ENCODE data around the gene ATP8B2.
"Not testable (repeated sequence)": the region's sequence is repeated elsewhere in the genome, so short reads cannot be mapped to it uniquely, and the experiment has no call there.

ATP8B2 gene

DNA sequence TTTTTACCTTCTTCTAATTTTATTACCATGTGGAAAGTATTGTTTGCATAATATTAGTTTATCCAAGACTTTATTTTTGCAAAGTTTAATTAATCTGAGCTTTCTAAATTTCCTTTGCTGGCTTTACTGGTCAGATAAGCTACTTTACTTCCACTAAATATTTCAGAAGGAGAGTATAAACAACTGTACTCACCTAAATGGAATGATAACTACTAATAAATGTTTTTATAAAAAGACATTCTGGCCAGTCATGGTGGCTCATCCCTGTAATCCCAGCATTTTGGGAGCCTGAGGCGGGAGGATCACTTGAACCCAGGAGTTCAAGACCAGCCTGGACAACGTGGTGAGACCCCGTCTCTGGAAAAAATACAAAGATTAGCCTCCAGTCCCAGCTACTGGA lies 36.0 kb downstream of the ATP8B2 start:
- peaks cover 5% of the 10 kb centered on the region; the same call in 1 of the 2 replicates for H3K9me3 ChIP-seq (ENCODE audit: control insufficient read depth, insufficient read depth, low read length)
- no peak overlapping the region for H3K4me3 ChIP-seq (ENCODE audit: low read depth, low read length)
- H3K27me3 ChIP-seq (ENCODE audit: control insufficient read depth, insufficient read depth, low read length): no peaks in the 10 kb centered on the region

DNA sequence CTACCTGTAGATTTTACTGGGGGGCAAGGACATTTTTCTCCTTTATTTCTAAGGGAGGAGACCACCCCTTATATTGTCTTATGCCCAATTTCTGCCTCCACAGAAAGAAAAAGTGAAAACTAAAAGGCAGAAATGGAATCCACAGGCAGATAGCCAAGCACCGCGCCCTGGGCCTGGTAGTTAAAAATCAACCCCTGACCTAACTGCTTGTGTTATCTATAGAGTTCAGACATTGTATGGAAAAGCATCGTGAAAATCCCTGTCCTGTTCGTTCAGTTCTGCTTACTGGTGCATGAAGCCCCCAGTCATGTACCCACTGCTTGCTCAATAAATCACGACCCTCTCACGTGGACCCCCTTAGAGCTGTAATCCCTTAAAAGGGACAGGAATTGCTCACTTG lies 46.1 kb downstream of the ATP8B2 start:
- Histone ChIP-seq H3K27ac (ENCODE audit: low read depth, low read length) (no peak overlapping the region), H3K9me3 (ENCODE audit: control insufficient read depth, insufficient read depth, low read length) (no peaks in the 10 kb centered on the region), H3K9ac (ENCODE audit: low read depth, low read length) (no peak overlapping the region), H3K4me3 (ENCODE audit: low read depth, low read length) (no peak overlapping the region), H3K4me1 (ENCODE audit: control insufficient read depth, insufficient read depth, low read length) (no peaks in the 10 kb centered on the region), H3K36me3 (ENCODE audit: control insufficient read depth, insufficient read depth, low read length) (no peaks in the 10 kb centered on the region), H3K27me3 (ENCODE audit: control insufficient read depth, insufficient read depth, low read length) (no peaks in the 10 kb centered on the region)

More for the DNA sequence above, 36.0 kb downstream of the ATP8B2 start:
- Histone ChIP-seq H3K9ac (ENCODE audit: low read depth, low read length) (no peak overlapping the region), H3K36me3 (ENCODE audit: control insufficient read depth, insufficient read depth, low read length) (no peaks in the 10 kb centered on the region), H3K27ac (ENCODE audit: low read depth, low read length) (no peak overlapping the region), H3K4me1 (ENCODE audit: control insufficient read depth, insufficient read depth, low read length) (peaks cover 10% of the 10 kb centered on the region)

DNA sequence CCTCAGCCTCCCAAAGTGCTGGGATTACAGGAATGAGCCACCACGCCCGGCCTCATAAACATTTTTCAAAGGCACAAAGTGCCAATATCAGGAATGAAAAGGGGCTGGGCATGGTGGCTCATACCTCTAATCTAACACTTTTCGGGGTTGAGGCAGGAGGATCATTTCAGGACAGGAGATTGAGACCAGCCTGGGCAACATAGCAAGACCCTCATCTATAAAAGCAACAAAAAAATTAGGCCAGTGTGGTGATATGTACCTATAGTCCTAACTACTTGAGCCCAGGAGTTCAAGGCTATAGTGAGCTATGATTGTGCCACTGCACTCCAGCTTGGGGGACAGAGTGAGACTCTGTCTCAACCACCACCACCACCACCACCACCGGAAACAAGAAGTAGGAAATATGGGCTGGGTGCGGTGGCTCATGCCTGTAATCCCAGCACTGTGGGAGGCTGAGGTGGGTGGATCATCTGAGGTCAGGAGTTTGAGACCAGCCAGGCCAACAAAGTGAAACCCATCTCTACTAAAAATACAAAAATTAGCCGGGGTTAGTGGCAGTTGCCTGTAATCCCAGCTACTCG lies 48.5 kb downstream of the ATP8B2 start:
- not testable (repeated sequence) for H3K36me3 ChIP-seq (ENCODE audit: control insufficient read depth, insufficient read depth, low read length); H3K27me3 ChIP-seq (ENCODE audit: control insufficient read depth, insufficient read depth, low read length)

DNA sequence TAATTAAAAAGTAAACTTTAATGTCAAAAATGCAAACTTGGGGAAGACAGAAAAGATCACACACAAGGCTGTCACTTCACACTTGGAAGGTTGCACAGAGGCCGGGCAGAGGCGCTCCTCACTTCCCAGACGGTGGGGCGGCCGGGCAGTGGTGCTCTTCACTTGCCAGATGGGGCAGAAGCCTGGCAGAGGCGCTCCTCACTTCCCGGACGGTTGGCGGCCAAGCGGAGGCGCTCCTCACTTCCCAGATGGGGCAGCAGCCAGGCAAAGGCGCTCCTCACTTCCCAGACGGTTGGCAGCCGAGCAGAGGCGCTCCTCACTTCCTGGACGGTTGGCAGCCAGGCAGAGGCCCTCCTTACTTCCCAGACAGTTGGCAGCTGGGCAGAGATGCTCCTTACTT lies 54.0 kb downstream of the ATP8B2 start:
- H3K27me3 ChIP-seq (ENCODE audit: control insufficient read depth, insufficient read depth, low read length): no peaks in the 10 kb centered on the region
- H3K4me1 ChIP-seq (ENCODE audit: control insufficient read depth, insufficient read depth, low read length): no peaks in the 10 kb centered on the region
- H3K36me3 ChIP-seq (ENCODE audit: control insufficient read depth, insufficient read depth, low read length): no peaks in the 10 kb centered on the region

More for the DNA sequence above, 48.5 kb downstream of the ATP8B2 start:
- not testable (repeated sequence) for H3K9me3 ChIP-seq (ENCODE audit: control insufficient read depth, insufficient read depth, low read length); H3K27ac ChIP-seq (ENCODE audit: low read depth, low read length); H3K4me1 ChIP-seq (ENCODE audit: control insufficient read depth, insufficient read depth, low read length); H3K4me3 ChIP-seq (ENCODE audit: low read depth, low read length); H3K9ac ChIP-seq (ENCODE audit: low read depth, low read length)

DNA sequence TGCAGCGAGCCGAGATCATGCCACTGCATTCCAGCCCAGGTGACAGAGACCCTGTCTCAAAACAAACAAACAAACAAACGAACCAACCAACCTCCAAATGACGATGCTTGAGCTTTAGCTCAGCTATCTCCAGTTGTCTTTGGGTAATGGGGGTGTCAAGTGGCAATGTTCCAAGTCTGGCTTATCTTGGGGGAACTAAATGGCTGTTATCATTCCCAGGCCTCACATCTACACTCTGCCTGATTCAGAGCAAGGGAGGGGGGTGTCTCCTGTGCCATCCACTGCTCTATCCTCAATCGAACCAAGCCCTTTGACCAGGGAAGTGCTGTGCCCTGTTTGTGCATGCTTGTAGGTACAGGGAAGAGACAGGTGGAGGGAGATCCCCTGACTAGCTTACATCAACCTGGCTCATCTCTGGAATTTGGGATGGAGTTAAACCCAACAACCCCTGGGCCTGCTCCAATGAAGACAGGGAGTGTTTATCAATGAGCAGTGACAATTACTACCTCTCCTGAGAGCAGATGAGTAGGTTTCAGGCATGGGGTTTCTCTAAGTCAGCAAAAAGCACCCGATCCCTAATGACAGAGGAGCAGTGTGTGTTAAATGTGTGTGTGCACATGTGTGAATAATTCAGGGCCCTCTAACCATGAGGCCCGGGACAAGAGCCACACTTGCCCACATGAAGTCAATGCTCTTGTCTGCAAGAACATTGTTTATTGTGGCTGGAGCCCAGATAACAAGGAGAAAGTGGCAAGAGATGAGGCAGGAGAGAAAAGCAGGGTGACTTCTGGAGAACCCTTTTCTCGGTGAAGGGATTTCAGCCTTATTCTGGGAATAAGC lies 59.5 kb downstream of the ATP8B2 start:
- Histone ChIP-seq H3K27ac (ENCODE audit: low read depth, low read length) (no peak overlapping the region), H3K4me3 (ENCODE audit: low read depth, low read length) (no peak overlapping the region), H3K9me3 (ENCODE audit: control insufficient read depth, insufficient read depth, low read length) (no peaks in the 10 kb centered on the region), H3K4me1 (ENCODE audit: control insufficient read depth, insufficient read depth, low read length) (no peaks in the 10 kb centered on the region), H3K27me3 (ENCODE audit: control insufficient read depth, insufficient read depth, low read length) (no peaks in the 10 kb centered on the region), H3K36me3 (ENCODE audit: control insufficient read depth, insufficient read depth, low read length) (no peaks in the 10 kb centered on the region), H3K9ac (ENCODE audit: low read depth, low read length) (no peak overlapping the region)

More for the DNA sequence above, 54.0 kb downstream of the ATP8B2 start:
- Histone ChIP-seq H3K27ac (ENCODE audit: low read depth, low read length) (no peak overlapping the region), H3K4me3 (ENCODE audit: low read depth, low read length) (no peak overlapping the region), H3K9ac (ENCODE audit: low read depth, low read length) (no peak overlapping the region), H3K9me3 (ENCODE audit: control insufficient read depth, insufficient read depth, low read length) (no peaks in the 10 kb centered on the region)

DNA sequence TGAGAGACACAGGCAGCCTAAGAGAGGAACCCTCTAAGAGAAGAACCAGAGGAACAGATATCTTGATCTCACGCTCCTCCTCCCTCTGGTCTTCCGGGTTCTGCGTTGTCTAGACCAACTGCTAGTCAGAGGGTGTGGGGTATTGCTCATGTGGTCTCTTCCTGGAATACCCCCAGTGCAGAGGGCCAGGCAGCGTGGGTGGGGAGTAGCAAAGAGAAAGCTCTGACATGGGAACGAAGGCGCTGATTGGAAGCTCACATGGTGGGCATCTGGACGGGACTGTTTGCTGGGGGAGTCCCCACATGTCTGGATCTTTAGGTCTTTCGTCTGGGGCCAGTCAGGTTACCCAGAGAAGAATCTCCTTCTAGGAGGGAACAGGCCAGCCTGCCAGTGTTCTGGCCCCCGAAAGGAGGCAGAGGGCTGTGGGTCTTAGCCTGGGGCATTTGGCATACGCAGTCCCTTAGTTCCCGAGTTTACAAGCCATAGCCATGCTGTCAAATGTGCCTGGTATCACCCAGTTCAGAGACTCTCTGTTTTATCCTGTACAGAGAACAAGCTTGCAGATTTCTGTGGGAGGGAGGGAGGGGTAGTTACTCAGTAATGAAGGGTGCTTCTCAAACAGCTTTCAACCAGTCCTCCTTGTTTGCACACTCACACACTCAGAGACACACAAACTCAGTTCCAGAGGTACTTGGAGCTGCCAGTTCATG lies 61.5 kb downstream of the ATP8B2 start:
- H3K9me3 ChIP-seq (ENCODE audit: control insufficient read depth, insufficient read depth, low read length): no peaks in the 10 kb centered on the region
- no peaks in the 10 kb centered on the region for H3K27me3 ChIP-seq (ENCODE audit: control insufficient read depth, insufficient read depth, low read length)
- H3K4me1 ChIP-seq (ENCODE audit: control insufficient read depth, insufficient read depth, low read length): no peaks in the 10 kb centered on the region
- H3K4me3 ChIP-seq (ENCODE audit: low read depth, low read length): no peak overlapping the region
- H3K36me3 ChIP-seq (ENCODE audit: control insufficient read depth, insufficient read depth, low read length): no peaks in the 10 kb centered on the region
- no peak overlapping the region for H3K9ac ChIP-seq (ENCODE audit: low read depth, low read length)
- H3K27ac ChIP-seq (ENCODE audit: low read depth, low read length): no peak overlapping the region

DNA sequence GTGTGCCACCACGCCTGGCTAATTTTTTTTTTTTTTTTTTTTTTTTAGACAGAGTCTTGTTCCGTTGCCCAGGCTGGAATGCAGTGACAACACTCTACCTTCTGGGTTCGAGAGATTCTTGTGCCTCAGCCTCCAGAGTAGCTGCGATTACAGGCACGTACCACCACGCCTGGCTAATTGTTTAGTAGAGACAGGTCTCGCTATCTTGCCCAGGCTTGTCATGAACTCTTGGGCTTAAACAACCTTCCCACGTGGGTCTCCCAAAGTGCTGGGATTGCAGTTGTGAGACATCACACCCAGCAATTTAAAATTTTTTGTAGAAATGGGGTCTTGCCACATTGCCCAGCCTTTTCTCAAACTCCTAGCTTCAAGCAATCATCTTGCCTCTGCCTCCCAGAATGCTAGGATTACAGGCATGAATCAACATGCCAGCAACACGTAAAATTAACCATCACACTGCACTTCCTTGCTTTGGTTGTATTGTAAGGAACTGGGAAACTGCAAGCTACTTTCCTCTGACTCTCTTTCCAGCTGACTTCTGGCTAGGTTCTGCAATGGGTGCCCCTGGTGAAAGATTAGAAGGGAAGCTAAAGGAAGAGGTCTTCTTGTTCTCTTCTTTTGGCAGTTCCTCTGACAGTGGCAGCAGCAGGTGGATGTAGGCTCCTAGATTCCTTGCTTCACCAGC lies 65.9 kb downstream of the ATP8B2 start:
- Histone ChIP-seq H3K4me3 (ENCODE audit: low read depth, low read length) (no peak overlapping the region), H3K36me3 (ENCODE audit: control insufficient read depth, insufficient read depth, low read length) (no peaks in the 10 kb centered on the region), H3K27ac (ENCODE audit: low read depth, low read length) (no peak overlapping the region), H3K9me3 (ENCODE audit: control insufficient read depth, insufficient read depth, low read length) (0 out of 2 replicates have a peak, but pooled peaks cover 3% of the 10 kb centered on the region), H3K27me3 (ENCODE audit: control insufficient read depth, insufficient read depth, low read length) (no peaks in the 10 kb centered on the region), H3K9ac (ENCODE audit: low read depth, low read length) (no peak overlapping the region), H3K4me1 (ENCODE audit: control insufficient read depth, insufficient read depth, low read length) (no peaks in the 10 kb centered on the region)

DNA sequence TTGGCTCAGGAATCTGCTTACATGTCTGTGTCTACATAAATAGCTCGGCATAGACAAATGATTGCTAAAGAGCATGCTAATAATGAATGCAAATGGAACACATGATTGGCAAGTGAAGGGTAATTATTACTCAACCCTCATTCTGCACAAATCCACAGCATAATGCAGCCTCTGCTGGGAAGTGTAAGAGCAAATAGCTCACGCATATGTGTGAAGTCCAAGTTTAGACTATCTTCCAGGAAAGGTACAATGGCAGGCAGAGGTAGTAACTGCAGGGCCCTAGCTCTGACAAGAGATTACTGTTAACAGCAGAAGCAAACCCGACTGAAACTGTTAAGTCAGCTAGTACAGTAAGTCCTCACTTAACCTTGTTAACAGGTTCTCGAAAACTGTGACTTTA lies 72.8 kb downstream of the ATP8B2 start:
- H3K27ac ChIP-seq (ENCODE audit: low read depth, low read length): no peak overlapping the region
- no peak overlapping the region for H3K4me3 ChIP-seq (ENCODE audit: low read depth, low read length)
- 0 out of 2 replicates have a peak, but pooled peaks cover 3% of the 10 kb centered on the region for H3K9me3 ChIP-seq (ENCODE audit: control insufficient read depth, insufficient read depth, low read length)
- H3K4me1 ChIP-seq (ENCODE audit: control insufficient read depth, insufficient read depth, low read length): no peaks in the 10 kb centered on the region
- no peaks in the 10 kb centered on the region for H3K27me3 ChIP-seq (ENCODE audit: control insufficient read depth, insufficient read depth, low read length)
- H3K36me3 ChIP-seq (ENCODE audit: control insufficient read depth, insufficient read depth, low read length): no peaks in the 10 kb centered on the region
- no peak overlapping the region for H3K9ac ChIP-seq (ENCODE audit: low read depth, low read length)

DNA sequence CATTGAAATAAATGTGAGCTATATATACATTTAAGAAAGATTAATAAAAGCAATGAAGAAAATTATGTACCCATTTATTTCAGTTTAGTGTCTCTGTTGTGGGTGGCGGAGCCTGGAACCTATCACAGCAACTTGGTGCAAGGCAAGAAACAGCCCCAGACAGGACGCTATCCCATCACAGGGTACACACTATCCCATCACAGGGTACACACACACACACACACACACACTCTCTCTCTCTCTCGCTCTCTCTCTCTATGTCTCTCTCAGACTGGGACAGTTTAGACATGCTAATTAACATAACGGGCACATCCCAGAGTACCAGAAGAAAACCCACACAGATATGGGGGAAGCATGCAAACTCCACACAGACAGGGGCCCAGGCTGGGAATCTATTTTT lies 73.4 kb downstream of the ATP8B2 start:
- H3K36me3 ChIP-seq (ENCODE audit: control insufficient read depth, insufficient read depth, low read length): no peaks in the 10 kb centered on the region
- no peak overlapping the region for H3K9ac ChIP-seq (ENCODE audit: low read depth, low read length)
- peaks cover 5% of the 10 kb centered on the region for H3K27me3 ChIP-seq (ENCODE audit: control insufficient read depth, insufficient read depth, low read length)
- no peaks in the 10 kb centered on the region for H3K4me1 ChIP-seq (ENCODE audit: control insufficient read depth, insufficient read depth, low read length)
- 0 out of 2 replicates have a peak, but pooled peaks cover 3% of the 10 kb centered on the region for H3K9me3 ChIP-seq (ENCODE audit: control insufficient read depth, insufficient read depth, low read length)
- H3K4me3 ChIP-seq (ENCODE audit: low read depth, low read length): no peak overlapping the region
- no peak overlapping the region for H3K27ac ChIP-seq (ENCODE audit: low read depth, low read length)

DNA sequence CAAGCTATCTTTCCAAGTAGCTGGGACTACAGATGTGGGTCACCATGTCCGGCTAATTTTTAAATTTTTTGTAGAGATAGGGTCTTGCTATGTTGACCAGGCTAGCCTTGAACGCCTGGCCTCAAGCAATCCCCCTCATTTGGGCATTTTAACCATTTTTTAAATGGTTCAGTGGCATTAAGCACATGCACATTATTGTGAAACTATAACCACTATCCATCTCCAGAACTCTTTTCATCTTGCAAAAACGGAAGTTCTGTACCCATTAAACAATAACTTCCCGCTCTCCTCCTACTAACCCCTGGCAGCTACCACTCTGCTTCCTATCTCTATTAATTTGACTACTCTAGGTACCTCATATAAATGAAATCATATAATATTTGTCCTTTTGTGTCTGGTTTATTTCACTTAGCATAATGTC lies 75.1 kb downstream of the ATP8B2 start:
- Histone ChIP-seq H3K27me3 (ENCODE audit: control insufficient read depth, insufficient read depth, low read length) (peaks cover 21% of the 10 kb centered on the region), H3K27ac (ENCODE audit: low read depth, low read length) (no peak overlapping the region), H3K9ac (ENCODE audit: low read depth, low read length) (no peak overlapping the region), H3K4me1 (ENCODE audit: control insufficient read depth, insufficient read depth, low read length) (peaks cover 2% of the 10 kb centered on the region; the same call in 1 of the 2 replicates), H3K36me3 (ENCODE audit: control insufficient read depth, insufficient read depth, low read length) (no peaks in the 10 kb centered on the region), H3K9me3 (ENCODE audit: control insufficient read depth, insufficient read depth, low read length) (0 out of 2 replicates have a peak, but pooled peaks cover 3% of the 10 kb centered on the region), H3K4me3 (ENCODE audit: low read depth, low read length) (no peak overlapping the region)
